Uterus (tissue), 2 donors: Measurements from ENCODE around the gene SLC35F5.

ENCODE experiments used
- CTCF ChIP-seq, 4 experiments: fragments of 200-600 bp in 2 of 4; fragments of 450-650 bp in 2 of 4; sonication (generic) in 2 of 4; IDR thresholded peaks; one replicate each; pipeline ENCODE4 v1.5.1; 2016 to 2019; ENCODE audit warnings: antibody characterized with exemption in 4 of 4, mild to moderate bottlenecking in 2 of 4, moderate library complexity in 1 of 4
- POLR2A ChIP-seq, 2 donors: fragments of 450-650 bp; IDR thresholded peaks; one replicate each; pipeline ENCODE4 v1.6.1; 2016; ENCODE audit warnings: antibody characterized with exemption in 2 of 2, mild to moderate bottlenecking in 1 of 2, moderate library complexity in 1 of 2

- TF ChIP-seq CTCF (IDR thresholded peaks at IDR 0.05): no peak
- no peak for TF ChIP-seq POLR2A (IDR thresholded peaks at IDR 0.05)
Observed at GRCh38 chr2:113676623-113677266, 79.7 kb downstream of the SLC35F5 start.
